Epithelial cell of alveolus of lung (primary cell): ENCODE measurements around the gene AASDH. TPM values are rescaled to one million over a fixed set of nuclear protein-coding genes. Genes with fewer than 3 reads are reported as not detected.

ENCODE experiments used
- total RNA-seq: library from RNA; depleted of rRNA; stranded (reverse); fragments of >200 nt; gene quantifications from 2 replicates; pipeline ENCODE4 v1.2.1, GENCODE V29; 2015

Gene AASDH, protein sequence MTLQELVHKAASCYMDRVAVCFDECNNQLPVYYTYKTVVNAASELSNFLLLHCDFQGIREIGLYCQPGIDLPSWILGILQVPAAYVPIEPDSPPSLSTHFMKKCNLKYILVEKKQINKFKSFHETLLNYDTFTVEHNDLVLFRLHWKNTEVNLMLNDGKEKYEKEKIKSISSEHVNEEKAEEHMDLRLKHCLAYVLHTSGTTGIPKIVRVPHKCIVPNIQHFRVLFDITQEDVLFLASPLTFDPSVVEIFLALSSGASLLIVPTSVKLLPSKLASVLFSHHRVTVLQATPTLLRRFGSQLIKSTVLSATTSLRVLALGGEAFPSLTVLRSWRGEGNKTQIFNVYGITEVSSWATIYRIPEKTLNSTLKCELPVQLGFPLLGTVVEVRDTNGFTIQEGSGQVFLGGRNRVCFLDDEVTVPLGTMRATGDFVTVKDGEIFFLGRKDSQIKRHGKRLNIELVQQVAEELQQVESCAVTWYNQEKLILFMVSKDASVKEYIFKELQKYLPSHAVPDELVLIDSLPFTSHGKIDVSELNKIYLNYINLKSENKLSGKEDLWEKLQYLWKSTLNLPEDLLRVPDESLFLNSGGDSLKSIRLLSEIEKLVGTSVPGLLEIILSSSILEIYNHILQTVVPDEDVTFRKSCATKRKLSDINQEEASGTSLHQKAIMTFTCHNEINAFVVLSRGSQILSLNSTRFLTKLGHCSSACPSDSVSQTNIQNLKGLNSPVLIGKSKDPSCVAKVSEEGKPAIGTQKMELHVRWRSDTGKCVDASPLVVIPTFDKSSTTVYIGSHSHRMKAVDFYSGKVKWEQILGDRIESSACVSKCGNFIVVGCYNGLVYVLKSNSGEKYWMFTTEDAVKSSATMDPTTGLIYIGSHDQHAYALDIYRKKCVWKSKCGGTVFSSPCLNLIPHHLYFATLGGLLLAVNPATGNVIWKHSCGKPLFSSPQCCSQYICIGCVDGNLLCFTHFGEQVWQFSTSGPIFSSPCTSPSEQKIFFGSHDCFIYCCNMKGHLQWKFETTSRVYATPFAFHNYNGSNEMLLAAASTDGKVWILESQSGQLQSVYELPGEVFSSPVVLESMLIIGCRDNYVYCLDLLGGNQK
- 7.1 and 9.3 TPM in 2 replicates for total RNA-seq

DNA sequence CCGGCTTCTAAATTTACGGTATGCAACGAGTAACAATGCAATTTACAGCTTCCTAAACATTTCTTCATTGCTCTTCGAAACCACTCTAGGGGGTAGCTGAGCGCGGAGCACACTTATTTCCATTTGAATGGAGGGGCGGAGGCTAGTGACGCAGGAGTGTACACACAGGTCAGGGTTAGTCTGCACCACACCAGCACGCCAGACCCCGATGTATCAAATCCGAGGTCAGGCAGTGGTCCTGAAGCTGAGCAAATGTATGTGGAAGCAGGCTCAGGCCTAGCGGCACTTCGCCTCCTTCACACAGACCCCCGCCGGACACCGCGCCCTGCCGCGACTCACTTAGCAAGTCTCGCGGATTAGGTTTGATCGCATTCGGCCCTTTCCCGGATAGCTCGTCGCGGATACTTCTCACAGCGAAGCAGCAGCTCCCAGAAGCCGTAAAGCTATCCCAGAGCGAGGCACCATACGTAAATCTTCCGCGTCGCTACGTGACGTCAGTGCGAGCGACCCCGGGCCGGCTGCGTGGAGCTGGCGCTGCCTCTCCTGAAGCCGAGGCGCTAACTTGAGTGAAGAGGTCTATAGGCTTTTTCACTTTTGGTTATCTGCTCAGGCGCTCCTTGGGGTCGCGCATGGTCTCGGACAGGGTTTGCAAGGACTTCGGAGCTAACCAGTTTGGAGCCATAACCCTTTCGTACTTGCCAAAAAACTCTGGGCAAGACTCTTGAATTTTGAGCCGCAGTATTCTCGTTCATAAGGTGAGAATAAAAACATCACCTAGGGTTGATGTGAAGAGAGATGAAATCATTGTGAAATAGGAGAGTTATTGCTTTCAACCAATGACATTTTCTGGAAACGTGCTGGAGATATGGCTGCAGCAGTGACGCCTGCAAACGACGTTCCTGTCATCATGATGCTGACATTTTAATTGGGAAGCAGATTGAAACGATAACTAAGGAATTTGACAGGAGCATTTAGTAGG lies at the start of gene AASDH:
AASDH (minus strand) TSS at position 469 of the 979 bp plus-strand sequence. CDS start 3,192 bp downstream, outside the sequence.

GRCh38 chr4:56435140-56435926 lies 48.0 kb upstream of the AASDH start, which contains the start of gene PPAT:
Gene PPAT (minus strand): TSS chr4:56435615. CDS start chr4:56435477, 138 bp downstream.

Other genes starting within 250 kb of the AASDH start
- 7.3 and 16.4 TPM in 2 replicates for gene PPAT, start 48.1 kb upstream of the AASDH start, total RNA-seq
- gene PAICS, start 48.8 kb upstream of the AASDH start, total RNA-seq, result 61.5 and 80.0 TPM in 2 replicates
- gene SRP72, start 80.1 kb upstream of the AASDH start, total RNA-seq, result 44.6 and 63.3 TPM in 2 replicates
- 0.52 TPM in 1 of 2 replicates, not detected in the other for gene ARL9, start 118.3 kb upstream of the AASDH start, total RNA-seq